ENCODE measurements around the gene ACIN1.

The ACIN1 gene

GRCh38 chr14:23126548-23127278 is 31.8 kb upstream of the ACIN1 start:
- Histone ChIP-seq H3K4me3 (IDR thresholded peaks at IDR 0.05; ENCODE audit: insufficient read depth, low read depth, low read length) (no peak overlapping the region), H2AFZ (ENCODE audit: low read depth) (no peak overlapping the region), H3K27ac (no peak overlapping the region), H4K20me1 (ENCODE audit: insufficient read depth) (no peaks in the 10 kb centered on the region), H3K36me3 (ENCODE audit: insufficient read depth) (no peaks in the 10 kb centered on the region), H3K27me3 (ENCODE audit: insufficient read depth, low read depth) (no peaks in the 10 kb centered on the region), H3K79me2 (ENCODE audit: insufficient read depth, low read depth) (no peaks in the 10 kb centered on the region), H3K4me1 (ENCODE audit: low read depth, poor library complexity, severe bottlenecking) (peaks cover 2% of the 10 kb centered on the region), H3K9ac (no peak overlapping the region), H3K4me2 (no peak overlapping the region)
- TF ChIP-seq, protein P1, sequence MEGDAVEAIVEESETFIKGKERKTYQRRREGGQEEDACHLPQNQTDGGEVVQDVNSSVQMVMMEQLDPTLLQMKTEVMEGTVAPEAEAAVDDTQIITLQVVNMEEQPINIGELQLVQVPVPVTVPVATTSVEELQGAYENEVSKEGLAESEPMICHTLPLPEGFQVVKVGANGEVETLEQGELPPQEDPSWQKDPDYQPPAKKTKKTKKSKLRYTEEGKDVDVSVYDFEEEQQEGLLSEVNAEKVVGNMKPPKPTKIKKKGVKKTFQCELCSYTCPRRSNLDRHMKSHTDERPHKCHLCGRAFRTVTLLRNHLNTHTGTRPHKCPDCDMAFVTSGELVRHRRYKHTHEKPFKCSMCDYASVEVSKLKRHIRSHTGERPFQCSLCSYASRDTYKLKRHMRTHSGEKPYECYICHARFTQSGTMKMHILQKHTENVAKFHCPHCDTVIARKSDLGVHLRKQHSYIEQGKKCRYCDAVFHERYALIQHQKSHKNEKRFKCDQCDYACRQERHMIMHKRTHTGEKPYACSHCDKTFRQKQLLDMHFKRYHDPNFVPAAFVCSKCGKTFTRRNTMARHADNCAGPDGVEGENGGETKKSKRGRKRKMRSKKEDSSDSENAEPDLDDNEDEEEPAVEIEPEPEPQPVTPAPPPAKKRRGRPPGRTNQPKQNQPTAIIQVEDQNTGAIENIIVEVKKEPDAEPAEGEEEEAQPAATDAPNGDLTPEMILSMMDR (conservative IDR thresholded peaks at IDR 0.05; ENCODE audit: low read depth, low read length), result no peak

DNA sequence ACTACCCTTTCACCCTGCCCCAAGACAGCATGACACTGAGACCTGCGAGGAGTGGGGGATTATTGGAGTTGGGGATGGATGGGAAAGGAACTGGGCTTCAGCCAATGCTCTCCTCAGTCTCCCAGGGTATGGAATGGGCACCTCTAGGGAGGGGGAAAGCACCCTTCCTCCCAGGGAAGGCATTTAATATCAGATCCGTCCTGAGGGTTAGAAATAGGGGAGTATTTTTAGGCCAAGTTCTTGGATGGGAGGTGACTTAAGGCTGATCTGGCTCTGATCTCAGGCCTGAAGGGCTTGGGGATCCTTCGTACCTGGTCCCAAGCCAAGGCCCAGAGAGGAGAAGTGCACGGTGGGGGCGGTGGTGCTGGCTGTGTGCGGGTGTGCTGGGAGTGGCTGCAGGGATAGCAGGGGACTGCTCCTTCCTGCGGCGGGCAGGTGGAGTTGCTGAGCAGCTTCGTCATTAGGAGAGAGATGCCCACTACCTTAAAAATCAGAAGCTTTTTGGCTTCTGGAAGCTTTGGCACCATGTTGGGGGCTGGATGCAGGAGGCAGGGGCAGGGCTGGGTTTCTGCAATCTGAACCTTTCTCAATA is 31.1 kb upstream of the ACIN1 start:
- H3K4me1 ChIP-seq (ENCODE audit: low read depth, poor library complexity, severe bottlenecking), result peaks cover 8% of the 10 kb centered on the region
- H3K4me2 ChIP-seq, result no peak overlapping the region
- H2AFZ ChIP-seq (ENCODE audit: low read depth), result no peak overlapping the region
- H3K79me2 ChIP-seq (ENCODE audit: insufficient read depth, low read depth), result no peaks in the 10 kb centered on the region
- H3K36me3 ChIP-seq (ENCODE audit: insufficient read depth), result no peaks in the 10 kb centered on the region
- TF ChIP-seq, protein P1 (conservative IDR thresholded peaks at IDR 0.05; ENCODE audit: low read depth, low read length), result no peak
- no peaks in the 10 kb centered on the region for H3K27me3 ChIP-seq (ENCODE audit: insufficient read depth, low read depth)
- H3K4me3 ChIP-seq (IDR thresholded peaks at IDR 0.05; ENCODE audit: insufficient read depth, low read depth, low read length), result no peak overlapping the region
- H3K27ac ChIP-seq, result no peak overlapping the region
- no peak overlapping the region for H3K9ac ChIP-seq
- H4K20me1 ChIP-seq (ENCODE audit: insufficient read depth), result no peaks in the 10 kb centered on the region

GRCh38 chr14:23125011-23125410 is 30.1 kb upstream of the ACIN1 start:
- Histone ChIP-seq H4K20me1 (ENCODE audit: insufficient read depth) (no peaks in the 10 kb centered on the region), H3K4me3 (IDR thresholded peaks at IDR 0.05; ENCODE audit: insufficient read depth, low read depth, low read length) (no peak overlapping the region), H3K9ac (no peak overlapping the region), H3K36me3 (ENCODE audit: insufficient read depth) (no peaks in the 10 kb centered on the region), H3K79me2 (ENCODE audit: insufficient read depth, low read depth) (no peaks in the 10 kb centered on the region), H3K4me1 (ENCODE audit: low read depth, poor library complexity, severe bottlenecking) (peaks cover 14% of the 10 kb centered on the region), H3K27ac (no peak overlapping the region), H3K27me3 (ENCODE audit: insufficient read depth, low read depth) (no peaks in the 10 kb centered on the region), H2AFZ (ENCODE audit: low read depth) (no peak overlapping the region), H3K4me2 (no peak overlapping the region)
- TF ChIP-seq, protein P1 (conservative IDR thresholded peaks at IDR 0.05; ENCODE audit: low read depth, low read length), result no peak

DNA sequence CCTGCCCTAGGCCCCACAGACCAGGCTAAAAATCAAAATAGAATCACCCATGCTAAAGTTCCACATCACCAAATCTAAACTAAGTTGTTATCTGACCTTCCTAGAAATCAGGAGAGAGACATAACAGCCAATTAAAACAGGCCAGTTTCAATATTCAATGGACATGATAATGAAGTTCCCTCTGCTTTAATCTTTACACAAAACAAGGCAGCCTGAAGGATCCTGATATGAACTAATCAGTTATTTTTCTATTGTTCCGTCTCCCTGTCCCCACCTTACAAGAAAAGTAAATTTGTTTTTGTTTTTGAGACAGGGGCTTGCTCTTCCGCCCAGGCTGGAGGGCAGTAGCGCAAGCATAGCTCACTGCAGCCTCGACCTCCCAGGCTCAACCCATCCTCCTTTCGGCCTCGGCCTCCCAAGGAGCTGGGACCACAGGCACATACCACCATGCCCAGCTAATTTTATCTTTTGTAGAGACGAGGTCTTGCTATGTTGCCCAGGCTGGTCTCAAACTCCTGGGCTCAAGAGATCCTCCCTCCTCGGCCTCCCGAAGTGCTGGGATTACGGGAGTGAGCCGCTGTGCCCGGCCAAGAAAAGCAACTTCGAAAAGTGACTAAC is 29.5 kb upstream of the ACIN1 start:
- TF ChIP-seq, protein P1 (conservative IDR thresholded peaks at IDR 0.05; ENCODE audit: low read depth, low read length), result no peak
- no peaks in the 10 kb centered on the region for H3K36me3 ChIP-seq (ENCODE audit: insufficient read depth)
- H3K79me2 ChIP-seq (ENCODE audit: insufficient read depth, low read depth), result no peaks in the 10 kb centered on the region
- no peak overlapping the region for H3K4me2 ChIP-seq
- H2AFZ ChIP-seq (ENCODE audit: low read depth), result no peak overlapping the region
- no peak overlapping the region for H3K4me3 ChIP-seq (IDR thresholded peaks at IDR 0.05; ENCODE audit: insufficient read depth, low read depth, low read length)
- H3K9ac ChIP-seq, result no peak overlapping the region
- H3K4me1 ChIP-seq (ENCODE audit: low read depth, poor library complexity, severe bottlenecking), result peaks cover 14% of the 10 kb centered on the region
- no peaks in the 10 kb centered on the region for H3K27me3 ChIP-seq (ENCODE audit: insufficient read depth, low read depth)
- no peaks in the 10 kb centered on the region for H4K20me1 ChIP-seq (ENCODE audit: insufficient read depth)
- no peak overlapping the region for H3K27ac ChIP-seq
